Activated CD8-positive, alpha-beta memory T cell treated with anti-CD3 and anti-CD28 coated beads, Interleukin-2, amount 10 ng/mL, durations not matched to agents 7 days and 5 days (primary cell): ENCODE data around the gene STXBP2. TPM values are rescaled to one million over a fixed set of nuclear protein-coding genes. Genes with fewer than 3 reads are reported as not detected.

Experiments
- ATAC-seq: fragments of 150-1000 bp; cut with Tn5 transposase; one replicate; pipeline ENCODE4 v1.10.0; 2021; ENCODE audit warnings: moderate library complexity
- CTCF ChIA-PET: fragments of 350-600 bp; sonication (Branson Sonifier 250); formaldehyde crosslinking; loops from one replicate; lab custom pipeline; 2021; ENCODE audit warnings: antibody characterized with exemption; lab: Charles Lee
- DNase-seq: peaks from one replicate; pipeline ENCODE4 v3.0.0-alpha.2; 2020
- H3K27ac Mint-ChIP-seq: one replicate; pipeline ENCODE4 v1.8.0; 2021; ENCODE audit warnings: mild to moderate bottlenecking, mixed read lengths
- H3K27me3 Mint-ChIP-seq: one replicate; pipeline ENCODE4 v1.8.0; 2021; ENCODE audit warnings: mixed read lengths
- H3K36me3 Mint-ChIP-seq: one replicate; pipeline ENCODE4 v1.8.0; 2021; ENCODE audit warnings: mild to moderate bottlenecking, mixed read lengths
- H3K4me1 Mint-ChIP-seq: one replicate; pipeline ENCODE4 v1.8.0; 2021; ENCODE audit warnings: mixed read lengths
- H3K4me3 Mint-ChIP-seq: one replicate; pipeline ENCODE4 v1.8.0; 2021; ENCODE audit warnings: mild to moderate bottlenecking, moderate library complexity, mixed read lengths
- H3K9me3 Mint-ChIP-seq: one replicate; pipeline ENCODE4 v1.8.0; 2022; ENCODE audit warnings: low read depth, mixed read lengths
- total RNA-seq, 2 experiments: library from RNA; stranded (reverse); gene quantifications; one replicate each; pipeline ENCODE4 v1.2.3, GENCODE V29; 2021

Gene STXBP2
- total RNA-seq, 2 experiments from 2014 or later: 132 to 158 TPM

DNA sequence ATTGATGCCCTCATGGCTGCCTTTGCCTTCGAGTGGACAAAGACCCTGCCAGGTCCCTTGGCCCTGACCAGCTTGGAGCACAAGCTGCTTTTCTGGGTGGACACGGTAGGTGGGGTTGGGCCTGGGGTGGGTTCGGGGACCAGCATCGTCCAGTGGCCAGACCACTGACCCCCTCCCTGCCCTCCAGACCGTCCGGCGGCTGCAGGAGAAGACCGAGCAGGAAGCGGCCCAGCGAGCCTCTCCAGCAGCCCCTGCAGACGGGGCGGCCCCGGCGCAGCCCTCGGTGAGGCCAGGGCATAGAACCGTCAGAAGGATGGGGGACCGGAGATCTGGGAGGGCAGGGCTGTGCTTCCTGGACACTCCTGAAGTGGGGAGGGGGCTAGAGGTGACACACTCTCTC is 30.6 kb upstream of the STXBP2 start:
- CTCF ChIA-PET: no interaction called here
- DNase-seq (no peak), ATAC-seq (no peak)
- Mint-ChIP-seq H3K27ac (no peak overlapping the region), H3K4me1 (no peaks in the 10 kb centered on the region), H3K36me3 (no peaks in the 10 kb centered on the region), H3K9me3 (no peaks in the 10 kb centered on the region), H3K4me3 (no peak overlapping the region), H3K27me3 (no peaks in the 10 kb centered on the region)

DNA sequence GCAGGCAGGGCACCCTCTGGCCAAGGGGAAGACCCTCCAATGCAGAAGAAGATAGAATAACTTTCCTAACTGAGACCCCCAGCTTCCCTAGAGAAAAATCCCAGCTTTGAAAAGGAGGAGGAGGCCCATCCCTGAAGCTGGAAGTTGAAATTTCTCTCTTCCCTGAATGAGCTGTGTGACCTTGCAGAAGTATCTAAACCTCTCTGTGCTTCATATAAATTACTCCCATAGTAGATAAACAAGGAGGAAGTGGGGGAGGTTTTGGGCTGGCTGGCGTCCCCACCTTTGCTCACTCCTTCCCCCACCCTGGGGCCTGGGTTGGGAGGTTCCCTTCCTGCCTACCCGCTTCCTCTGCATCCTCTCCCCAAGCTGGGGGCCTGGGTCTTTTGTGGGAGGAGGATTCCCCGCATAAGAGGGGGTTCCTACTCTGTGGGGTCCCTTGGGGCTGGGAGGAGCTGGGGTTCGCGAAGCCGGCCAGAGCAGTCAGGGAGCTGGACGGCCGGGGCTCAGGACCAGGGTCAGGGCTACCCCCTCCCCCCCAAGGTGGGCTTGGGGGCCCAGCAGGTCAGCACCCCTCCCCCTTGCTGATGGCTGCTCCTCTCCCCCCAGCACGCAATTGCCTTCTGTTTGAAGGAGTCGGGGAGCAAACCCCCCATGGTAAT is 29.6 kb upstream of the STXBP2 start:
- H3K4me3 Mint-ChIP-seq: no peak overlapping the region
- H3K4me1 Mint-ChIP-seq: no peaks in the 10 kb centered on the region
- no peaks in the 10 kb centered on the region for H3K36me3 Mint-ChIP-seq
- no peaks in the 10 kb centered on the region for H3K27me3 Mint-ChIP-seq
- DNase-seq (no peak), ATAC-seq (no peak)
- H3K9me3 Mint-ChIP-seq: no peaks in the 10 kb centered on the region
- CTCF ChIA-PET: interaction anchor here (1.0 kb wide), 2 partner anchors 39 to 45 kb away, joined by 3 read pairs; no protein-coding TSS in a partner anchor
- H3K27ac Mint-ChIP-seq: no peak overlapping the region

DNA sequence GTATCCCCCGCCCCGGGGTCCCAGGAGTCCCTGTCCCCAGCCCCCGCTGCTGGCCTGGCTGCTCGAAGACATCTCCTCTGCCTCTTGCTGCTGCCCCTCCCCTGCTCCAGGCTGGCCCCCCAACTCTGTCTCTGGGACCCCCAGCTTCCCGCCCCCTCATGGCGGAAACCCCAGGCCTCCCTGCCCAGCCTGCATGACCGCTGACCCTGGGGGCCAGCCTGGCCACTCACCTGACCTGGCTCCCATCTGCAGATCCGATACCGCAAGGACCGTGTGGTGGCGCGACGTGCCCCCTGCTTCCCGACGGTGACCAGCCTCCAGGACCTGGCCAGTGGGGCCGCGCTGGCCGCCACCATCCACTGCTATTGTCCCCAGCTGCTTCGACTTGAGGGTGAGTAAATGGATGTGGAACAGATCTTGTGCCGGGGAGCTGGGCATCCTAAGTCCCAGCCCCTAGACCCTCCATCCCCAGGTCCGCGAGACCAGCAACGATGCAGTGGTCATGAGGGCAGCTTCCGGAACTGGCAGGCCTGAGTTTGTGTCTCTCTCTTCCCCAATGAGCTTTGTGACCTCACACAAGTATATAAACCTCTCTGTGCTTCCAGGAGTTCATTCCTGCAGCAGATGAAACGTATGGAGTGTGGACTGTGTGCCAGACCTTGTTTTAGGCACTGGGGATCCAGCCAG is 28.9 kb upstream of the STXBP2 start:
- Mint-ChIP-seq H3K27ac (no peak overlapping the region), H3K9me3 (no peaks in the 10 kb centered on the region), H3K4me1 (no peaks in the 10 kb centered on the region), H3K27me3 (no peaks in the 10 kb centered on the region), H3K4me3 (no peak overlapping the region), H3K36me3 (no peaks in the 10 kb centered on the region)
- no peak for ATAC-seq
- no peak for DNase-seq
- CTCF ChIA-PET: interaction anchor here (1.0 kb wide), 1 partner anchor 44 kb away, joined by 3 read pairs; no protein-coding TSS in a partner anchor

DNA sequence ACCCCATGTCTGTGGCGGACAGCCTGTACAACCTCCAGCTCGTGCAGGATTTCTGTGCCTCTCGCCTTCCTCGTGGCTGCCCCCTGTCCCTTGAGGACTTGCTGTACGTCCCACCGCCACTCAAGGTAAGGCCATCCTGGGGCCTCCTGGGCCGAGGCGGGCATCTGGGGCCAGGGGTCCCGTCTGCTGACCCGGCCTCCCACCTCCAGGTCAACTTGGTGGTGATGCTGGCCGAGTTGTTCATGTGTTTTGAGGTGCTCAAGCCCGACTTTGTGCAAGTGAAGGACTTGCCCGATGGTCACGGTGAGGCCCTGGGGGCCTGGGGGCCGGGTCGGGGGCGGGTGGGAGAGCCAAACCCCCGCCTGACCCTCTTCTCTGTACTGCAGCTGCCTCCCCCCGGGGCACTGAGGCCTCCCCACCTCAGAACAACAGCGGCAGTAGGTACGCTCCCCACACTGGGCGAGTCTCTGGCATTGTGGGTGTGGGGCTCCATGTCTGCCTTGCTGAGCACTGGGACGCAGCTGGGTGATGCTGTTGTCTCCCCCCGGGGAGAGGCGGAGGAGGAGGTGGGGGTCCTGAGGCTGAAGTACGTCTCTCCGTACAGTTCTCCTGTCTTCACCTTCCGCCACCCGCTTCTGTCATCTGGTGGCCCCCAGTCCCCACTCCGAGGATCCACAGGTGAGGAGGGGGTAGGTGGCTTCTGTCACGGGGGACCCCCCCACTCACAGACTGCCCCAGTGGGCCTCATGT is 26.2 kb upstream of the STXBP2 start:
- Mint-ChIP-seq H3K4me1 (no peaks in the 10 kb centered on the region), H3K27ac (no peak overlapping the region), H3K27me3 (no peaks in the 10 kb centered on the region), H3K4me3 (no peak overlapping the region), H3K9me3 (no peaks in the 10 kb centered on the region), H3K36me3 (no peaks in the 10 kb centered on the region)
- CTCF ChIA-PET: no interaction called here
- no peak for ATAC-seq
- DNase-seq: no peak

DNA sequence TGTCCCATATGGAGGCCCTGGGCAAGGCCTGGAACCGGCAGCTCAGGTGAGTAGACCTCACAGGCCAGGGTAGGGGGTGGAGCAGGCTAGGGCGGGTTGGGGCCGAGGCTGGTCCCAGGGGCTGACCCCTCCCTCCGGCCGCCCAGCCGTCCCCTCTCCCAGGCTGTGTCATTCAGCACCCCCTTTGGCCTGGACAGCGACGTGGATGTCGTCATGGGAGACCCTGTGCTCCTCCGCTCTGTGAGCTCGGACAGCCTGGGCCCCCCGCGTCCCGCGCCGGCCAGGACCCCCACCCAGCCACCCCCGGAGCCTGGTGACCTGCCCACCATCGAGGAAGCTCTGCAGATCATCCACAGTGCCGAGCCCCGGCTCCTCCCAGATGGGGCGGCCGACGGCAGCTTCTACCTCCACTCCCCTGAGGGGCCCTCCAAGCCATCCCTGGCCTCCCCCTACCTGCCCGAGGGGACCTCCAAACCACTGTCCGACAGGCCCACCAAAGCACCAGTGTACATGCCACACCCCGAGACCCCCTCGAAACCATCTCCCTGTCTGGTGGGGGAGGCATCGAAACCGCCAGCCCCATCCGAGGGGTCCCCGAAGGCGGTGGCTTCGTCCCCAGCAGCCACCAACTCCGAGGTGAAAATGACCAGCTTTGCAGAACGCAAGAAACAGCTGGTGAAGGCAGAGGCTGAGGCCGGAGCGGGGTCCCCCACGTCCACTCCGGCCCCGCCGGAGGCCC is 25.2 kb upstream of the STXBP2 start:
- Mint-ChIP-seq H3K36me3 (no peaks in the 10 kb centered on the region), H3K4me1 (no peaks in the 10 kb centered on the region), H3K27me3 (no peaks in the 10 kb centered on the region), H3K4me3 (no peak overlapping the region), H3K27ac (no peak overlapping the region), H3K9me3 (no peaks in the 10 kb centered on the region)
- DNase-seq: no peak
- no peak for ATAC-seq
- CTCF ChIA-PET: interaction anchor here (0.5 kb wide), 1 partner anchor 477 kb away, joined by 3 read pairs; no protein-coding TSS in a partner anchor

DNA sequence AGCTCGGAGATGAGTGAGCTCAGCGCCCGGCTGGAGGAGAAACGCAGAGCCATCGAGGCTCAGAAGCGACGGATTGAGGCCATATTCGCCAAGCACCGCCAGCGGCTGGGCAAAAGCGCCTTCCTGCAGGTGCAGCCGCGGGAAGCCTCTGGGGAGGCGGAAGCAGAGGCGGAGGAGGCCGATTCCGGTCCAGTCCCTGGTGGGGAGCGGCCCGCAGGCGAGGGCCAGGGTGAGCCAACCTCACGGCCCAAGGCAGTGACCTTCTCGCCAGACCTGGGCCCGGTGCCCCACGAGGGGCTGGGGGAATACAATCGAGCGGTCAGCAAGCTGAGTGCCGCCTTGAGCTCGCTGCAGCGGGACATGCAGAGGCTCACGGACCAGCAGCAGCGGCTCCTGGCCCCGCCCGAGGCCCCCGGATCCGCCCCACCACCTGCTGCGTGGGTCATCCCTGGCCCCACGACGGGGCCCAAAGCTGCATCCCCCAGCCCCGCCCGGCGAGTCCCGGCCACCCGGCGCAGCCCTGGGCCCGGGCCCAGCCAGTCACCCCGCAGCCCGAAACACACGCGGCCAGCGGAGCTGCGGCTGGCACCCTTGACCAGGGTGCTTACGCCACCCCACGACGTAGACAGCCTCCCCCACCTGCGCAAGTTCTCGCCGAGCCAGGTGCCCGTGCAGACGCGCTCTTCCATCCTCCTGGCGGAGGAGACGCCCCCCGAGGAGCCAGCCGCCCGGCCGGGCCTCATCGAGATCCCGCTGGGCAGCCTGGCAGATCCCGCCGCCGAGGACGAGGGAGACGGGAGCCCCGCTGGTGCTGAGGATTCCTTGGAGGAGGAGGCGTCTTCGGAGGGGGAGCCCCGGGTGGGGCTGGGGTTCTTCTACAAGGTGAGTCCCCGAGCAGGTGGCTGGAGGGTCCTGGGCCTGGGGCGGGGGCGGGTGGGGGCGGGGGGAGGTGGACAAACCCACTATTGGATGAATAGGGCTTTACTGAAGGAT is 24.3 kb upstream of the STXBP2 start:
- no peak for ATAC-seq
- Mint-ChIP-seq H3K27ac (no peak overlapping the region), H3K9me3 (no peaks in the 10 kb centered on the region), H3K4me3 (no peak overlapping the region), H3K36me3 (no peaks in the 10 kb centered on the region), H3K4me1 (no peaks in the 10 kb centered on the region), H3K27me3 (no peaks in the 10 kb centered on the region)
- CTCF ChIA-PET: no interaction called here
- DNase-seq: no peak

DNA sequence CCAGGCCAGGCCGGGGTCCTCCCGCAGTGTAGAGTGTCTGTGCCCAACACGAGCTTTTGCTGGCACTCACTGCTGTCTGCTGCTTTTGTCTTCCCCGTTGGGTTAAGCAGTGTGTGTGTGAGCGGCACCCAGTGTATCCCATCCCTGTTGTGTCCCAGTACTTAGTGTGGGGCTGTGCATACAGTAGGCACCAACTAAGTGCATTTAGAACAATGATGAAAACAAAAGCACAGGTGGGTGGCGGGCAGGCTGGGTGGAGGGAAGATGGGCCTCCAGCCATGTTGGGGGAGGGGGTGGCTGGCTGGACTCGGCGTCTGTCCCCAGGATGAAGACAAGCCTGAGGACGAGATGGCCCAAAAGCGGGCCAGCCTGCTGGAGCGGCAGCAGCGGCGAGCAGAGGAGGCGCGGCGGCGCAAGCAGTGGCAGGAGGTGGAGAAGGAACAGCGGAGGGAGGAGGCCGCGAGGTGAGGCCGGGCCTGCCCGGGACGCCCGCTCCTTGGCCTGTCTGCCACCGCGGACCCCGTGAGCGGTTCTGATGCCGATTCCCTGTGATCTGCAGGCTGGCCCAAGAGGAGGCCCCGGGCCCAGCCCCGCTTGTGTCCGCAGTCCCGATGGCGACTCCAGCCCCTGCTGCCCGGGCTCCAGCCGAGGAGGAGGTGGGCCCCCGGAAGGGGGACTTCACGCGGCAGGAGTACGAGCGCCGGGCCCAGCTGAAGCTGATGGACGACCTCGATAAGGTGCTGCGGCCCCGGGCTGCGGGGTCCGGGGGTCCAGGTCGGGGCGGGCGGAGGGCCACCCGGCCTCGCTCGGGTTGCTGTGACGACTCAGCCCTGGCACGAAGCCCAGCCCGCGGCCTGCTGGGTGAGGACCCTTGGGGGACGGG is 21.8 kb upstream of the STXBP2 start:
- CTCF ChIA-PET: no interaction called here
- Mint-ChIP-seq H3K27me3 (no peaks in the 10 kb centered on the region), H3K9me3 (no peaks in the 10 kb centered on the region), H3K4me1 (no peaks in the 10 kb centered on the region), H3K4me3 (no peak overlapping the region), H3K36me3 (no peaks in the 10 kb centered on the region), H3K27ac (no peak overlapping the region)
- no peak for ATAC-seq
- DNase-seq: no peak

DNA sequence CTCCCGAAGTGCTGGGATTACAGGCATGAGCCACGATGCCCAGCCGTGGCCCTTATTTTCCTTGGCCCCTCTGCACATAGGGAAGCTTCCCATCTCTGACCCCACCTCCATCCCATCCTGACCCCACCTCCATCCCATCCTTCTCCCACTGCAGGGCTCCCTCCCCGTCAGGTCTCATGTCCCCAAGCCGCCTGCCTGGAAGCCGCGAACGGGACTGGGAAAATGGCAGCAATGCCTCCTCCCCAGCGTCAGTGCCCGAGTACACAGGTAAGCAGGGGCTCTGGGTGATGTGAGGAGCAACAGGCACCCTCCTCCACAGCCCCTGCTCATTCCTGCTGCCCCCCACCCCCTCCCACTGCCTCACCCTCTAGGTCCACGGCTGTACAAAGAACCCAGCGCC is 19.7 kb upstream of the STXBP2 start:
- Mint-ChIP-seq H3K27ac (no peak overlapping the region), H3K4me1 (no peaks in the 10 kb centered on the region), H3K27me3 (no peaks in the 10 kb centered on the region), H3K36me3 (peaks cover 6% of the 10 kb centered on the region), H3K9me3 (no peaks in the 10 kb centered on the region), H3K4me3 (no peak overlapping the region)
- CTCF ChIA-PET: no interaction called here
- ATAC-seq: no peak
- DNase-seq: no peak

DNA sequence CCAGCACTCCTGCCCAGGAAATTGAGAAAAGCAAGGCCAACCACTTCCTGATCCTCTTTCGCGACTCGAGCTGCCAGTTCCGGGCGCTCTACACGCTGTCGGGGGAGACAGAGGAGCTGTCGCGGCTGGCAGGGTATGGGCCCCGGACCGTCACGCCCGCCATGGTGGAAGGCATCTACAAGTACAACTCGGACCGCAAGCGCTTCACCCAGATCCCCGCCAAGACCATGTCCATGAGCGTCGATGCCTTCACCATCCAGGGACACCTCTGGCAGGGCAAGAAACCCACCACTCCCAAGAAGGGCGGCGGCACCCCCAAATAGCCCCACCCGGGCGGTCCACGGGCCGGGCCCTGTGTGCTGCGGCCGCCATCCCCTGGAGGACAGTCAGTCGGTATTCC is 19.2 kb upstream of the STXBP2 start:
- Mint-ChIP-seq H3K4me3 (no peak overlapping the region), H3K9me3 (no peaks in the 10 kb centered on the region), H3K27ac (no peak overlapping the region), H3K36me3 (peaks cover 6% of the 10 kb centered on the region), H3K27me3 (no peaks in the 10 kb centered on the region), H3K4me1 (no peaks in the 10 kb centered on the region)
- ATAC-seq: no peak
- DNase-seq: no peak
- CTCF ChIA-PET: no interaction called here

DNA sequence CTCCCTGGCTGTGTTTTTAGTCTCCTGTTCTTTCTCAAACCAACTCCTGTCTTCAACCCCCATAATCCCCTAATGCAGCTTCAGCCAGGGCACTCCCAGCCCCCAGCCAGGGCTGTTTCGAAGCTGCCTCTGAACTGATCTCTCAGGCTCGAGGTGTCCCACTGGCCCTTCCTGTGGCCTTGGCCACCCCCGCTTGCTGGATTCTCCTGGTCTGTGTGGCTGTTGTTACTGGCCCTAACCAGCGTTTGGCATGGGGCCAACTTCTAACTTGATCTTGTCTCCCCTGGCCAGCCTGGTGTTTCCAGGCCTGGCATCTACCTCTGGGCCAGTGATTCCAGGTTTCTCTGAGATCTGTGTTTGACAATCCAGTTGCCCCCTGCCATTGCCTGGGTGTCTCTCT is 18.6 kb upstream of the STXBP2 start:
- H3K27ac Mint-ChIP-seq: peak overlapping the region; percentile 21
- H3K36me3 Mint-ChIP-seq: peaks cover 6% of the 10 kb centered on the region

DNA sequence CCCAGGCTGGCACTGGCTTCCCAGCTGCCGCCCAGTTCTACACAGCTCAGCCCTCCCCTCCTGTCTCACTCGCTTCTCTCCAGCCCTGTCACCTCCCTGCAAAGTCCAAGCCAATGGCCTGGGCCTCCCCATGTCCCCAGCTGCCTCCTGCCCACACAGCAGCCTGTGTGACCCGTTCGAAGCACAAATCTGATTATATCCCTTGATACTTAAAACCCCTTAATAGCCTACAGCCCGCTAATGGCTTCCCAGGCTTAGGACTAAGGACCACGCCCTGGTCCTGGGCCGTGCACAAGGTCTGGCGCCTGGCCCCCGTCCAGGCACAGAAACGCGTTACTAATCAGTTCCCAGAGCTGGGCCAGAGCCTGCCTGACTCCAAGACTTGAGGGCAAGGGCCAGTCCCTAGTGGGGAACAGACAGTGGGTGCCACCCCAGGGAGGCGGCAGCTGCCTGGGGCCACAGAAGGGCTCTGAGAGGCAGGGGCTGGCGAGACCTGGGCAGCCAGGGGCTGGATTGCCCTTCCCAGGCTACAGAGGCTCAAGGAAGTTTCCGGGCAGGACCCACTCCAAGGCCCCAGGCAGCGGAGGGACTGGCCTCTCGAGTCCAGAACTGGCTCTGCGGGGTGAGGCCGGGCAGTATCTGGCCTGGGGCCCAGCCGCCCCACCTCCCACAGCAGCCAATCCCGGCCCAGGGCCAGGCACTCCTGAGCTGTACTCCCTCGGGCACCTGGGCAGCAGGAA is 18.0 kb upstream of the STXBP2 start:
- no peak overlapping the region for H3K4me3 Mint-ChIP-seq
- H3K36me3 Mint-ChIP-seq: peaks cover 6% of the 10 kb centered on the region
- H3K27me3 Mint-ChIP-seq: no peaks in the 10 kb centered on the region

More for the DNA sequence above, 18.6 kb upstream of the STXBP2 start:
- H3K27me3 Mint-ChIP-seq: no peaks in the 10 kb centered on the region
- CTCF ChIA-PET: no interaction called here
- no peak for ATAC-seq
- no peaks in the 10 kb centered on the region for H3K4me1 Mint-ChIP-seq
- H3K4me3 Mint-ChIP-seq: no peak overlapping the region
- DNase-seq: no peak
- no peaks in the 10 kb centered on the region for H3K9me3 Mint-ChIP-seq

More for the DNA sequence above, 18.0 kb upstream of the STXBP2 start:
- ATAC-seq (no peak), DNase-seq (no peak)
- CTCF ChIA-PET: no interaction called here
- Mint-ChIP-seq H3K9me3 (no peaks in the 10 kb centered on the region), H3K27ac (no peak overlapping the region), H3K4me1 (no peaks in the 10 kb centered on the region)
